GM18520 (cell line): ENCODE results near the gene ELL.

Experiments used
- ATAC-seq: cut with Tn5 transposase; IDR thresholded peaks from one replicate; pipeline ENCODE4 v1.9.1; 2021; ENCODE audit not compliant: unreplicated experiment

Gene ELL

DNA sequence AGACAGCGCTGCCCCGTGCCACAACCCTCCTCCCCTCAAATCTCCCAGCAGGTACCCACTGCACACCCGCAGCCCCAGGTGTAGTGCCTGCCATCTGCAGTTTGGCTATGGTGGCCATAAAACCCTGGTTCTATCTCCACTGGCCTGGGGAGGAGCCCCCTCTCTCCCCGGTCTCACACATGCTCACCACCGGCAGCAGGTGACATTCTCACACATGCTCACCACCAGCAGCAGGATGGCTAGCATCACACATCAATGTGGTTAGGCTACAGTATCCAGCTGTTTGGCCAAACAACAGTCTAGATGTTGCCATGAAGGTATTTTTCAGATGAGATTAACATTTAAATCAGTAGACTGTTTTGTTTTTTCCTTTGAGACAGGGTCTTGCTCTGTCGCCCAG is 31.1 kb downstream of the ELL start:
- ATAC-seq, result no peak

DNA sequence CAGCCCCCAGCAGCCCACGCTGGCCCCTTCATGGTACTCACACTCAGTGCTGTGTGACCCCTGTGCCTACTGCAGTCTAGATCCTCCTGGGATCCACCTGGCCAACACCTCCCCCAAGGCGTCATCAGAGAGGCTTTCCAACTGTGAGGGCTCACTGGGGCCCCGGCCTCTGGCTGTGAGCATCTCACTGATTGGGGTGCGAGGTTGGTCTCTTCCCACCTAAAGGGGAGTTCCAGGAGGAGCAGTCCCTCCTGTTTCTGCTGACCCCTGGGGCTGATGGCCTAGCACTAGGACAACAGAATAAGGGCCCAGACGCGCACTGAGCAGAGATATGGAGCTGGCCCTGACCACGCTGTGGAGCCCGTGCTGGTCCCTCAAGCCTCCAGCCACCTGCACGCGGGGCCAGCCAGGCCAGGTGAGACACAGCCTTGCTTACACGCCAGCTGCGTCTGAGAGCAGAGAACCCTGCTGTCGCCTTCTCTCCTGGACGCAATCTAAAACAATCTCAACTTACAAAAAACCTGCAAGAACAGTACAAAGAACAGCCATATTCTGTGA is 32.2 kb downstream of the ELL start:
- no peak for ATAC-seq

DNA sequence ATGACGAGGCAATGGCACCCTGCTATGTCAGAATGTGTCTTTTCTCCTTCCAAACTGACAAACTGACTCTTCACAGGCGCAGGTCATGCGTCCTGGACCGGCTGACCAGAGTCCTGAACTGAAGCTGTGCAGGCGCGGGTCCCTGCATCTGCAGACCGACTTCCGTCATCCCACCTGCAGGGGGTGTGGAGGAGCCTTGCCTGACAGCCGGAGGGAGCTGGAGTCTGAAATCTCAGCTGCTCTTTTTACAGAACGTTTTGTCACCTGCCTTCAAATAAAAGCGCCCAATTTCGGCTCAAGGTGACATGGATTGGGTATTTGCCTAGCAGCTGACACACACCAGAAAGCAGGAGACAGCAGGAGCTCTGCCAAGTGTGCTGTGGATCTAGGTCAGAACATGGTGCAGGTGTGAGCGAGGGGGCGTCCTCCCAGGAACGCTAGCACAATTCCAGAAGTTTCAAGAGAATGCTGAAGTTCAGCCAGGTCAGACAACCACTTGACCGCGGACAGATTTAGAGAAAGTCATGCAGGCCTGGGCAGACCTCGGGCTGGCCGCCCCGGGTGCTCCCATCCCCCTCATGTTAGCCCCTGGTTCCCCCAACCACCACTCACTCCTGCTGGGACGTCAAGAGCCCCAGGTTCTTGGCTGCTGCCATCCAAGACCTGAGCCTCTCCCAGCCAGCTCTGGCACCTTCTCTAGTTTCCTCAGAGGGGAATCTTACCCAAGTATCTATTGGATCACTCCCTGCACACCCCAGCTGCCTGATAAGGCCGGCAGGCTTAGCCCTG is 32.8 kb downstream of the ELL start:
- no peak for ATAC-seq

DNA sequence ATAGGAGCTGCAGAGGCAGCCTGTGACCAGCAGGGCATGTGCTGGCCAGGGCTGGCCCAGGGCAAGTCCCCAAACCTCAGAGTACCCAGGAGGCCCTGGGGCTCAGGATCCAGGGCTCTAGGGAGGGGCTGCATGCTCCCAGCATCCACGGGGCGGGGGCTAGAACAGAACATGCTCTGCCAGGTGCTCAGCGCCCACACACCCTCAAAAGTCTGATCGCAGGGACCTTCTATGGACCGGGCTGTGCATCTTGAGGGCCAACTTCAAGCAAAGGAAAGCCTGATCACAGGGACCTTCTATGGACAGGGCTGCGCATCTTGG is 33.5 kb downstream of the ELL start:
- no peak for ATAC-seq

DNA sequence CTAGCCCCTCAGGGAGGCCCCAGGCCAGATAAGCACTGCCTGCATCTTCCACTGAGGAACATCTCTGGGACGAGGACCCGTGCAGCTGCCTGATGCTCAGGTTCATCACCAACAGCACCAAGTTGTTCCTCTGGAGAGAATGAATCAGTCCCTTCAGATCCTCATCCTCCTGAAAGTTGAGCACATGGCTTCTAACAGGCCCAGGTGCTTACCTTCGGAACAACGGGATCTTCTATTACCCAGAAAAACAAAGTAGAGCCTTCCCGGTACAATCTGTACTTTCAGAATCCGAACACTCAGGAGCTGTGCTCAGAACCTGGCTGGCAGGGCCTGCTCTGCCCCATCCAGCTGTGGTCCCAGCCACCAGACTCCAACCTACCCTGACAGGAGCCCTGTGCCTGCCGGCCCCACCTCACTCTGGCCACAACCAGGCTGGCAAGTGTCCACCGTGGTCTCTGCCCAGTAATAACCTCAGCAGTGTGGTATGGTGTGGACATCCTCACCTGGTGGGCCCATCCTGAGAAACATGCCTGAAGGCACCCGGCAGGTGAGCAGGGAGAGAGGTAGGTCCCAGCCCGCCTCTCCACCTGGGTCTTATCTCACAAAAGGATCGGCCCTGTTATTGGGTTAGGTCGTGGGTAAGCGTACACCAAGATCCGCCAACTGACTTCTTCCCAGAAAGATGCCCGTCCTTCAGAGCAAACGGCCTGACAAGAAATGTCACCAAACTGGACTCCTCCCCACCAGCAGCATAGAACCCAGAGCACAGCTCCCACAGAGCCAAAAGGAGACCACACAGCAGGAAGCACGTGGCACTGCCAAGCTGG is 34.1 kb downstream of the ELL start:
- no peak for ATAC-seq

DNA sequence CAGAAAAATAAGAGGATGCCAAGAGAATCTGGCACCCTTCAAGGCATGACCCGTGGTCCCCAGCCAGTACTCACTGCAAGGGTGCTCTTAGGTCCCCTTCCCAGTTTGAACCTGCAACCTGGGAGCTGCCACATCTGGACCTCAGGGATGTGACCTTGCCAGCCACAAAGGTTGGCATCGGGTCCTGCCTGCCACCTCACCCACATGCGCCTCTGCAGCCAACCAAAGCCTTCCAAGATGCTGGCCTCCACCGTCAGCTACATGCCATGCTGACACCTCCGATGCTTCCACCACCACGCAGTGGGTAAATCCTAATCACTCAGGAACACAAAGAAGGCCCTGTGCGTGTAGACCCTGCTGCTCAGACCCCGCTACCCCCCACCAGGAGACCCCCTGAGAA is 35.1 kb downstream of the ELL start:
- no peak for ATAC-seq

DNA sequence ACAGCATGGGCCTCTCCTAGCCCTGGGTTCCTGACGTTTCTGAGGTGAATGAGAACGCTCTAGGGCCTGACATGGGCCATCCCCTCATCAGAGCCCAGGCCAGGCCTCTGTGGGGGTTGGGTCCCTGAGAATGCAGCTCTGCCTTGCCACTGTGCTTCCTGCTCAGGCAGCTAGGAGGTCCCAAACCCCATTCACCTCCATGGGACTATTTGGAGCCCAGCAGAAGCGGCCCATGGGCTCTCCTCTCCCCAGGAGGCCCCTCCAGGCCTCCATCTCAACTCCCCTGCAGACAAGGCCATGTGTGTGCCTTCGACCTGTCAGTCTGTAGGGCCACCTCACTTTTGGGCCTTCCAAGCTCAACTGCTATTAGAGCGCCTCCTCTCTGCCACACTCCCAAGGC is 36.9 kb downstream of the ELL start:
- no peak for ATAC-seq

DNA sequence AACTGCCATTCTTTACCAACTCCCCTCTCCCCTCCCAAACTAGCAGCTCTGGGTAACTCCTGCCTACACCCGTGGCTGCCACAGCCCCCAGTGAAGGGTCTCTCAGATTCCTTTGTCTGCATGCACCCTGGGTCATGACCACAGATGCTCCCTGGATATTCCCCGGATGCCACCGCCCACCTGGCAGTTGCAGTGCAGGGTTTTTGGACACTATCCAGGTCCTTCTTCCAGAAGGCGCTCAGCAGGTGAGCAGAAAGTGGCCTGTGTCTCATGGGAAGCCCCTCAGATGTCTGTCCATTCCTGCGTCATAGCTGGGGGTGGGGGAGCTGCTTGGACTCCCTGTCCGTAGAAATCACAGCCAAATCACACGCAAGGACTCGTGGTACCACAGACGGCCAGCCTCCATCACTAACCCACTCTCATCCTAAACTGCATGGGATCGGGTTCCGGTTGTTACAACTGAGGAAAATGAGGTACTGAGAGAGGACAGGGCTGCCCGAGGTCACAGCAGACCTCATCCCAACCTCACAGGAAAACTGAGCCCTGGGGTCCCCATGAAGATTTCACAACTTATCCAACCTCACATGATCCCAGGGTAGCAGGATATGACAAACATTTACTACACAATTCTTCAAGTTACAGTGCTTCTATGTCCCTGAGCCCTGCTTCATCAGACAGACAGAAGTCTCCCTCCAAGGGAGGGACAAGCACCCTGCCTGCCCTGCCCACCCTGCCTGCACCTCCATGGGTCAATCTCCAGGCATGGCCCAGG is 38.6 kb downstream of the ELL start:
- no peak for ATAC-seq

DNA sequence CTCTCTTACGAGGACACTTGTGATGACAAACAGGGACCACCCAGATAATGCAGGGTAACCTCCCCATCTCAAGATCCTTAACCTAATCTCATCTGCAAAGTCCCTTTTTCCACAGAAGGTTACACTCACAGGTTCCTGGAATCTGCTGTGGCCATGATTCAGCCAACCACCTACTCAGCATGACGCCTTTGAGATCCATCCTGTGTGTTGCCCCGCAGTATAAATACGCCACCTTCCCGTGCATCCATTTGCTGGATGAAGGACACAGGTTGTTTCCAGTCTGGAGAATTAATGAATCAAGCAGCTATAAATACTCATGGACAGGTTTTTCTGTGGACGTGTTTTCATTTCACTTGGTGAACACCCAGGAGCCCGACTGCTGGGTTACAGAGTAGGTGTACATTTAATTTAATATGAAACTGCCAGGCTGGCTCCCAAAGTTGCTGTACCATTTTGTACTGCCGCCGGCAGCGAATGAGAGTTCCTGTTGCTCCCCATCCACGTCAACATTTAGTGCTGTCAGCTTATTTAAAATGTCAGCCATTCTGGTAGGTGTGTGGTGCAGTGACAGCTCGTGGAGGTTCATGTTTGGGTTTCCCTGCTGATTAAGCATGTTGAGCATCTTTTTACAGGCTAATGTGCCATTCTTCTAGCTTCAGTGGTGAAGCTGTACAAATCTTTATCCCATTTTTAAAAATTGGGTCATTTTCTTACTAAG is 40.2 kb downstream of the ELL start:
- no peak for ATAC-seq

DNA sequence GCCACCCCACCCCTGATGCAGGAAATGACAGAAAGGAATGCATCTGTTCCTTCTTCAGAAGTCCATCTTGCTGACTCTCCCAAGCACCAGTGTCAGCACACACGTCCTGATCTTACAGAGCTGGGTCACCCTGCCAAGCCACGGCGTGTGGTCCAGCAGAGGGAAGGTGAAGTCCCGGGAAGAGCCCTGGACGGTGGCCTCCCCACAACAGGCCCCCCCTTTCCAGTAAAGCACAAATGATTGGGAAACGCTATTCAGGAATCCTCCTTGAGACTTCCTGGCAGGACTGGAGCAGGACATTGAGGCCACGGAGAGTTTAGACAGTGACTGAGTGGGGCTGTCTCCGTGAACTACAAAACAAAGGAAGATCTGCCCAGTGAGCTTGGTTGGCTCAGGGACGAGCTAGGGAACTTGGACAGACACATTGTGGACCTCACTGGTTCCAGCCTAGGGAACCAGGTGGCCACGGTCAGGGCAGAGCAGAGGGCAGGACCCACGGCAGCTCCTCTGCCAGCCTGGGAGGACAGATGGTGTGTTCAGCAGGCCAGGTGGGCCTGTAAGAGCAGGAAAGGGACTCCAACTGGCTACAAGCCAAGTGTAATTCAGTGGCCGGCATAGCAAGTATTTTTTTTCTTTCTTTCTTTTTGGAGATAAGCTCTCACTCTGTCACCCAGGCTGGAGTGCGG is 41.7 kb downstream of the ELL start:
- no peak for ATAC-seq

DNA sequence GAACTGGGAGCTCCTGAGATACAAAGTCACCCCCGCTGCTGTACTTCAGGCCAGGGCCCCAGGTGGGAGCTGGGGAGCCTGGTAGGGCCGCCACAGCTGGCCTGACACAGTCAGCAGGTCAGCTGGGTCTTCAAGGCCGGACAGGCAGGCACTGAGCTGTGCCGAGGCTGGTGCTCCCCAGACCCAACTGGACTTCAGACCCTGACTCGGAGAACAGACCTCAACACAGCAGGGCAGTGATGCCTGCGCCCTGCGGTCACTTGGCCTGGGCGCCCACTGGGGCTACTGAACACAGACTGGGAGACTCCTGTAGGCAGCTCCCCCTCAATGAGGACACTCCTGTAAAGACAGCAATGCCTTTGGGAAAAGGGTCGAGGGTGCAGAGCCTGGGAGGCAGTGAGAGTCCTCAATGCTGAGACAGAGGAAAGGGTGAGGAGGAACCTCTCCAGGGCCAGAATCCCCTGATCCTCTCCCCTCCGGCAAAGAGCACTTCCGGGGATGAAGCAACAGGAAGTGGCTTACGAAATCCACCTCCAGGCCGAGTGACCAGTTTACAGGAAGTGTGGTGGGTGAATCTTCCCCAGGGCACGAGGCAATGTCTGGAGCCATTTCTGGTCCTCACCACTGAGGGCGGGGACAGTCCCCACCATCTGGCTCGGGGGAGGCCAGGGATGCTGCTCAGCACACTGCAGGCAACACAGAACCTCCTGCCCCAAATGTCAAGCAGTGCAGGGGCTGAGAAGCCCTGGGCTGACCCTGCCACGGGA is 43.1 kb downstream of the ELL start:
- peak; percentile 59 for ATAC-seq

DNA sequence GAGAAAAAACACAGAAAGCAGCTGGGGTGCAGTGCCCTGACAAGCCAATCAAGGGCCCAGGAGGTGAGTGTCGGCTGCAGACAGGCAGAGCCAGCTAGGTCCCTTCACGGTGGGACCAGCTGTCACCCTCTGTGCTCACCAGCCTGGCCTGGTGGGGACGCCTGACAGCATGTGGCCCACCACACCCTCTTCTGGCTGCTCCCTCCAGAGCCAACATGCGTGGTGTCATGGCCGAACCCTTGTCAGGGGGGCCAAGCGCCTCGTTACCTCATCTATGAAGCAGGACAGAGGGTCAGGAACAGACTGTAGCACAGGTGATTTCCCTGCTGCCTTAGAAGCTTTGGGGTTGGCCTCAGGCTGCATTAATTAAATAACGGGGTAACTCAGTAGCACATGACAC is 43.9 kb downstream of the ELL start:
- ATAC-seq, result no peak

DNA sequence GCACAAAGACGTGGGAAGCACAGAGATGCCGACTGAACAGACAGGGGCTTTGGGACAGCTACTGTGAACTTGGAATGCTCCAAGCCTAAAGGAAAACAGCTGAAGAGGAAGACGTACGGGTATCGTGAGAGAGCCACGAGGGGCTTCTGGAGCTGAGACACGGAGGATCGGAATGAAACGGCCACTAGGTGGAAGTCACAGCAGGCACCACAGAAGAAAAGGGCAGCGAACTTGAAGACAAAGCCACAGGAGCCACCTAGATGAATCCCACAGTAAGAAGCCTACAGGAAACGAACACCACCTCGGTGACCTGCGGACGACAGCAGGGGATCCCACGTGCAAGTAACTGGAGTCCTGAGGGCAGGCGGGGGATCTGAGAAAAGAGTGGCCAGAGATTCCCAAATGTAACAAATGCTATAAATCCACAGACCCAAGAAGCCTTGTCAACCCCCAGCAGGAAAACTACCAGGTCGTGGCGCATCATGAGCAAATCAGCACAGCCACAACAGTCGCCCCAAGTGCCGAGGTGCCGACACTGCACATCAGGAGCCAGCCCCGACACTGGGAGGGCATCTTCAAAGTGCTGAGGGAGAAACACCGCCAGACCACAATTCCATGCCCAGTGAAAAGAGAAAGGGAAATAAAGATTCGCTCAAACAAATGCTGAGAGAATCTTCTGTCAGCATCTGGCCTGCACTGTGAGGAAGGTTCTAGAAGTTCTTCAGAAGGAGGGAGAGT is 44.7 kb downstream of the ELL start:
- ATAC-seq, result no peak

DNA sequence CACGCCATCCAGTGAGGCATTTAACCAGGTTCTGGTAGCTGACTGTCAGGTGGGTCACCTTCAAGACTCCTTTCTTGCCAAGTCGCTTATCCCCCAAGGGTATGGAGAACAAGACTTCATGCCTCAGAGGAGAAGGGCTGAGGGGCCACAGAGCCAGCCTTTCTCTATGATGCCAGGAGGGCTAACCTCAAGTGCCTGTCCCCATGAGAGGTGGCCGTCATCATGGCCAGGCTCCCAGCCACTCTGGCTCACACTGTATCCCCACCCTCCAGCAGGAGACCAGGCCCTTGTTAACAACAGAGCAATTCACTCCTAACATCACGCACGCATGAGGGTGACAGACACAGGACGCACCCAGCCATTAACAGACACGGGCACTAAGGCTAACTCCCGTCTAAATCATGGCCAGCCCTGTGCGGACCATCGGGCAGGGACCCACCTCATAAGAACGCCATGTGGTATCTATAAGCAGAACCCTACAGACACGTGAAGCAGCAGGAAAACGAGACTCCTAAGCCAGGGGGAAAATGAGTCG is 45.3 kb downstream of the ELL start:
- ATAC-seq, result no peak

DNA sequence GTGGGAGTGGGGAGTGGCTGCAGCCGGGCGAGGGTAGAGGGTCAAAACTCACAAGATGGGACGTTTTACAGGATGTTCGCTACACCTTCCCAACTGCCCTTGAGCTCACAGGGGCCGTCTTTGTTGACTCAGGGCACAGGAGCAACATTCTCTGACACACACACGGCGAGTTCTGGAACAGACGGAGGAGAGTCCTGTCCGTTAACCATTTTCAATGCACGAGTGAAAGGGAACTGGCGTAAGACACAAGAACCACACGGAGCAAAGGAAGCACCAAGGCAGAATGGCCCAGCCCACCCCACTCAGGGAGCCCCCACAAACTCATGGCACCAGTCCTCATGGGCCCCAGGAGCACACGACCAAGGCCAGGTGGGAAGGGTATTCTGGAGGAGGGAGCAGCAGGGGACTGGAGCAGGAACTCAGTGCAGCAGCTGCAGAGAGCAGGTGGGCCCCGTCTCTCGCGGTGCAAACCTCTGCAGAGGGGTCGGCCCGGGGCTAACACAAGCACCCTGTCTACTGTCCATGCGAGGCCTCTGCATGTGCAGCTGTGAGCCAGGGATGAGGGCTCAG is 46.0 kb downstream of the ELL start:
- no peak for ATAC-seq

DNA sequence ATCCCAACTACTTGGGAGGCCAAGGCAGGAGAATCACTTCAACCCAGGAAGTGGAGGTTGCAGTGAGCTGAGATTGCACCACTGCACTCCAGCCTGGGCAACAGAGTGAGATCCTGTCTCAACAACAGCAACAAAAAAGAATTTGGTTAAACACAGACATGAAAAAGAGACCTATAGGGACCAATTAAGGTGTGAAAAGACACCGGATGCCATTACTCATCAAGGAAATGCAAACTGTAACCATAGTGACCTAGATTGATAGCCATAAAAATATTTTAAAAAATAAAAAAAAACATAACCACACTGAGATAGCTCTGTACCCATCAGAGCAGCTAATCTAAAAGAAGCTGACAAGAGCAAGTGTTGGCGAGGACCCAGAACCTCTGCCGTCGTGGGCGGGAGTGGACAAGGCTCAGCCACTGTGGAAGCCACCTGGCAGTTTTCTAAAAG is 46.8 kb downstream of the ELL start:
- ATAC-seq, result no peak

DNA sequence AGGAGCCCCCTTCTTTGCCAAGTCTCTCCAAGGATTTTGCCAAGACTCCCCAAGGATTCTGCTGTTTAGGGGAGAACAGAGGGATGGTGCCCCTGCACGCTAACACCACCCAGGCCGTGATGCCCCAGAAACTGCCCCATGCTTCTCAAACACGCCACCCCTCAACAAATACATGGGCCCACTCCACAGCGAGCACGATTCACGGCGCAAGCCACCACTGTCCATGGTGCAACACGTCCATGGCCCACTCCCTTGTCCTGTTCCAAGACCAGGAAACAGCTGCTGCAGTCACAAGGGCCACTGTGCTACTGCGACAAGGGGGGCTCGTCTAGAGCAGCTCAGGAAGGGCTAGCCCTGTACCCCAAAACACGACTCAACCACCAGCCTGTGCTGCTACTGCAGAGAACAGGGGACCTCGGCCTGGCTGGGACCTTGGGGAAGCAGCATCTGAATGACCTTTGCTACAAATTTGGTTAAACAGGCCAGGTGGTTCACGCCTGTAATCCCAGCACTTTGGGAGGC is 47.4 kb downstream of the ELL start:
- no peak for ATAC-seq

DNA sequence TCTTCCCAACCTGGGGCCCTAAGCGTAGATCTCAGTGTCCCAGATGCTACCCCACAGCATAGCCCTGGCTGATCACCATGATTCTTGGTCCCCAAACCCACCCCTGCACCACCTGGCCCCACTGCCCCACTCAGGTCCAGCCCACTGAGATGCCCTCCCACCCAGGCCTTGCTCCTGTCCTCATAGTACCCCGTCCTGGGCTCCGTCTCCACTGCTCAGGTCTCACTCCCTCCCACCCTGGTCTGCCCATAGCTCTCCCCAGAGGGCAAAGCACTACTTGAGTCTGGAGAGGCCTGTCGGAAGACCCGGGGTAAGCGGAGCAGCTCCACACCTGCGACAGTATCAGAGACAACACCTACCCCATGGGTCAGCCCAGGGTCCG is 48.2 kb downstream of the ELL start:
- ATAC-seq, result no peak
